HL-60 (cell line): ENCODE results near the gene DSC3.

Experiments used
- DNase-seq, 2 experiments: peaks; one replicate each; pipeline ENCODE4 v3.0.0-alpha.2; 2010 to 2020; ENCODE audit warnings: low read depth in 1 of 2, low spot score in 1 of 2
- H3K27ac ChIP-seq: fragments of 250-450 bp; sonication (Bioruptor Pico); replicated peaks from 2 replicates; pipeline ENCODE4 v1.5.1; 2020; ENCODE audit warnings: mild to moderate bottlenecking, moderate library complexity
- H3K27me3 ChIP-seq: fragments of 250-450 bp; sonication (Bioruptor Pico); 2 replicates; pipeline ENCODE4 v1.5.1; 2021; ENCODE audit warnings: mild to moderate bottlenecking, moderate library complexity; ENCODE audit not compliant: insufficient read depth, poor library complexity, severe bottlenecking
- H3K4me3 ChIP-seq: replicated peaks from 2 replicates; pipeline ENCODE4 v1.5.1; 2011; ENCODE audit warnings: mild to moderate bottlenecking, control low read depth, low read length; ENCODE audit not compliant: insufficient read depth
- CTCF ChIP-seq: IDR thresholded peaks from one replicate; pipeline ENCODE4 v1.5.1; 2011; ENCODE audit warnings: low read length, control low read depth, inconsistent platforms; ENCODE audit not compliant: insufficient read depth
- GABPA ChIP-seq: IDR thresholded peaks from 2 replicates; pipeline ENCODE4 v1.6.1; 2012; ENCODE audit warnings: low read depth
- POLR2AphosphoS5 ChIP-seq: IDR thresholded peaks from 2 replicates; pipeline ENCODE4 v1.6.1; 2012; ENCODE audit warnings: low read depth
- REST ChIP-seq: IDR thresholded peaks from 2 replicates; pipeline ENCODE4 v1.6.1; 2012; ENCODE audit warnings: low read depth; ENCODE audit not compliant: insufficient replicate concordance
- SPI1 ChIP-seq: IDR thresholded peaks from 2 replicates; pipeline ENCODE4 v1.6.1; 2012; ENCODE audit warnings: low read depth, mild to moderate bottlenecking, borderline replicate concordance

Gene DSC3

GRCh38 chr18:31077878-31078277 lies 35.3 kb upstream of the DSC3 start:
- DNase-seq: peak in 1 of 2 experiments; percentile 45
- no peak overlapping the region for H3K4me3 ChIP-seq
- no peak for TF ChIP-seq CTCF
- TF ChIP-seq POLR2AphosphoS5: no peak
- TF ChIP-seq SPI1: peak; percentile 75; the same call in 1 of the 2 replicates
- TF ChIP-seq REST: no peak
- TF ChIP-seq GABPA: peak; percentile 77
- H3K27me3 ChIP-seq: no peaks in the 10 kb centered on the region
- H3K27ac ChIP-seq: no peak overlapping the region; the same call in 1 of the 2 replicates

- TF ChIP-seq SPI1: no peak
- no peak for TF ChIP-seq GABPA
- TF ChIP-seq REST: no peak
- TF ChIP-seq POLR2AphosphoS5: no peak
- no peak for TF ChIP-seq CTCF
- H3K4me3 ChIP-seq: no peak overlapping the region
- no peaks in the 10 kb centered on the region for H3K27me3 ChIP-seq
- H3K27ac ChIP-seq: no peak overlapping the region
- no peak for DNase-seq
Measured at GRCh38 chr18:31072175-31072574, 29.6 kb upstream of the DSC3 start.

GRCh38 chr18:31070206-31070605 lies 27.7 kb upstream of the DSC3 start:
- Histone ChIP-seq H3K27me3 (no peaks in the 10 kb centered on the region), H3K27ac (no peak overlapping the region), H3K4me3 (no peak overlapping the region)
- DNase-seq: no peak
- TF ChIP-seq GABPA (no peak), CTCF (no peak), SPI1 (no peak), POLR2AphosphoS5 (no peak), REST (no peak)
